ENCODE results near the gene LYL1.

The LYL1 gene

DNA sequence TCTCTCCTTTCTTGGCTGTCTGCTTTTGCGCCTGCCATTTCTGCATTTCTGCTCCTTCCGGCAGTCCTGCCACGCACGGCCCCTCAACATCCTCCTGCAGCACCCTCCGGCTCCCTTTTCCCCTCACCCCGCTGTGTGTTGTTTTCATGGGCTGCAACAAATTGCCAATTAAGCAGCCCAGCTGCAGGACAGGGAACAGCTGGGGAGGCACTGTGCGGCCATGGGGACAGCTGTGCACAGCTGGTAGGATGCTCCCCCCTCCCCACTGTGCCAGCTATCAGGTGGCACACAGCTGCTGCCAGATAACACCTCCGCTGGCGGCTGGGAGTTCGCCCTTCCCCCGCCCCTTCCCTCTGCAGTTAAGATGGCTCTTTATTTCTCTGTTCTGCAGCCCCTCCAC is 25.4 kb downstream of the LYL1 start:
- Histone ChIP-seq H3K27ac (replicated peaks) (no peak overlapping the region), H3K27me3 (ENCODE audit: insufficient read depth, poor library complexity, severe bottlenecking) (no peaks in the 10 kb centered on the region), H3K4me3 (replicated peaks; ENCODE audit: insufficient read depth, low read length) (no peak overlapping the region)
- DNase-seq (ENCODE audit: low read depth in 1 of 2, low spot score in 1 of 2): no peak
- TF ChIP-seq POLR2AphosphoS5 (IDR thresholded peaks at IDR 0.05; ENCODE audit: low read depth) (no peak), SPI1 (IDR thresholded peaks at IDR 0.05; ENCODE audit: borderline replicate concordance, low read depth) (no peak), GABPA (IDR thresholded peaks at IDR 0.05; ENCODE audit: low read depth) (no peak)
- TF ChIP-seq, protein P1, sequence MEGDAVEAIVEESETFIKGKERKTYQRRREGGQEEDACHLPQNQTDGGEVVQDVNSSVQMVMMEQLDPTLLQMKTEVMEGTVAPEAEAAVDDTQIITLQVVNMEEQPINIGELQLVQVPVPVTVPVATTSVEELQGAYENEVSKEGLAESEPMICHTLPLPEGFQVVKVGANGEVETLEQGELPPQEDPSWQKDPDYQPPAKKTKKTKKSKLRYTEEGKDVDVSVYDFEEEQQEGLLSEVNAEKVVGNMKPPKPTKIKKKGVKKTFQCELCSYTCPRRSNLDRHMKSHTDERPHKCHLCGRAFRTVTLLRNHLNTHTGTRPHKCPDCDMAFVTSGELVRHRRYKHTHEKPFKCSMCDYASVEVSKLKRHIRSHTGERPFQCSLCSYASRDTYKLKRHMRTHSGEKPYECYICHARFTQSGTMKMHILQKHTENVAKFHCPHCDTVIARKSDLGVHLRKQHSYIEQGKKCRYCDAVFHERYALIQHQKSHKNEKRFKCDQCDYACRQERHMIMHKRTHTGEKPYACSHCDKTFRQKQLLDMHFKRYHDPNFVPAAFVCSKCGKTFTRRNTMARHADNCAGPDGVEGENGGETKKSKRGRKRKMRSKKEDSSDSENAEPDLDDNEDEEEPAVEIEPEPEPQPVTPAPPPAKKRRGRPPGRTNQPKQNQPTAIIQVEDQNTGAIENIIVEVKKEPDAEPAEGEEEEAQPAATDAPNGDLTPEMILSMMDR (IDR thresholded peaks at IDR 0.05; ENCODE audit: insufficient read depth, low read length): no peak
- TF ChIP-seq, protein P2, sequence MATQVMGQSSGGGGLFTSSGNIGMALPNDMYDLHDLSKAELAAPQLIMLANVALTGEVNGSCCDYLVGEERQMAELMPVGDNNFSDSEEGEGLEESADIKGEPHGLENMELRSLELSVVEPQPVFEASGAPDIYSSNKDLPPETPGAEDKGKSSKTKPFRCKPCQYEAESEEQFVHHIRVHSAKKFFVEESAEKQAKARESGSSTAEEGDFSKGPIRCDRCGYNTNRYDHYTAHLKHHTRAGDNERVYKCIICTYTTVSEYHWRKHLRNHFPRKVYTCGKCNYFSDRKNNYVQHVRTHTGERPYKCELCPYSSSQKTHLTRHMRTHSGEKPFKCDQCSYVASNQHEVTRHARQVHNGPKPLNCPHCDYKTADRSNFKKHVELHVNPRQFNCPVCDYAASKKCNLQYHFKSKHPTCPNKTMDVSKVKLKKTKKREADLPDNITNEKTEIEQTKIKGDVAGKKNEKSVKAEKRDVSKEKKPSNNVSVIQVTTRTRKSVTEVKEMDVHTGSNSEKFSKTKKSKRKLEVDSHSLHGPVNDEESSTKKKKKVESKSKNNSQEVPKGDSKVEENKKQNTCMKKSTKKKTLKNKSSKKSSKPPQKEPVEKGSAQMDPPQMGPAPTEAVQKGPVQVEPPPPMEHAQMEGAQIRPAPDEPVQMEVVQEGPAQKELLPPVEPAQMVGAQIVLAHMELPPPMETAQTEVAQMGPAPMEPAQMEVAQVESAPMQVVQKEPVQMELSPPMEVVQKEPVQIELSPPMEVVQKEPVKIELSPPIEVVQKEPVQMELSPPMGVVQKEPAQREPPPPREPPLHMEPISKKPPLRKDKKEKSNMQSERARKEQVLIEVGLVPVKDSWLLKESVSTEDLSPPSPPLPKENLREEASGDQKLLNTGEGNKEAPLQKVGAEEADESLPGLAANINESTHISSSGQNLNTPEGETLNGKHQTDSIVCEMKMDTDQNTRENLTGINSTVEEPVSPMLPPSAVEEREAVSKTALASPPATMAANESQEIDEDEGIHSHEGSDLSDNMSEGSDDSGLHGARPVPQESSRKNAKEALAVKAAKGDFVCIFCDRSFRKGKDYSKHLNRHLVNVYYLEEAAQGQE (IDR thresholded peaks at IDR 0.05; ENCODE audit: insufficient replicate concordance, low read depth): no peak

- no peak overlapping the region for H3K4me3 ChIP-seq (replicated peaks; ENCODE audit: insufficient read depth, low read length)
- H3K27me3 ChIP-seq (ENCODE audit: insufficient read depth, poor library complexity, severe bottlenecking): no peaks in the 10 kb centered on the region
- TF ChIP-seq GABPA (IDR thresholded peaks at IDR 0.05; ENCODE audit: low read depth) (no peak), SPI1 (IDR thresholded peaks at IDR 0.05; ENCODE audit: borderline replicate concordance, low read depth) (no peak), POLR2AphosphoS5 (IDR thresholded peaks at IDR 0.05; ENCODE audit: low read depth) (no peak)
- TF ChIP-seq, protein P1 (IDR thresholded peaks at IDR 0.05; ENCODE audit: insufficient read depth, low read length): no peak
- H3K27ac ChIP-seq (replicated peaks): no peak overlapping the region
- no peak for DNase-seq (ENCODE audit: low read depth in 1 of 2, low spot score in 1 of 2)
These were observed 25.9 kb downstream of the LYL1 start for GRCh38 chr19:13076787-13077186.

- no peak for TF ChIP-seq SPI1 (IDR thresholded peaks at IDR 0.05; ENCODE audit: borderline replicate concordance, low read depth)
- TF ChIP-seq POLR2AphosphoS5 (IDR thresholded peaks at IDR 0.05; ENCODE audit: low read depth): no peak
- TF ChIP-seq GABPA (IDR thresholded peaks at IDR 0.05; ENCODE audit: low read depth): no peak
- TF ChIP-seq, protein P1 (IDR thresholded peaks at IDR 0.05; ENCODE audit: insufficient read depth, low read length): no peak
- TF ChIP-seq, protein P2 (IDR thresholded peaks at IDR 0.05; ENCODE audit: insufficient replicate concordance, low read depth): no peak
- H3K4me3 ChIP-seq (replicated peaks; ENCODE audit: insufficient read depth, low read length): no peak overlapping the region
- DNase-seq (ENCODE audit: low read depth in 1 of 2, low spot score in 1 of 2): no peak
- H3K27me3 ChIP-seq (ENCODE audit: insufficient read depth, poor library complexity, severe bottlenecking): no peaks in the 10 kb centered on the region
- no peak overlapping the region for H3K27ac ChIP-seq (replicated peaks)
These were observed 26.3 kb downstream of the LYL1 start for GRCh38 chr19:13076320-13076719.

DNA sequence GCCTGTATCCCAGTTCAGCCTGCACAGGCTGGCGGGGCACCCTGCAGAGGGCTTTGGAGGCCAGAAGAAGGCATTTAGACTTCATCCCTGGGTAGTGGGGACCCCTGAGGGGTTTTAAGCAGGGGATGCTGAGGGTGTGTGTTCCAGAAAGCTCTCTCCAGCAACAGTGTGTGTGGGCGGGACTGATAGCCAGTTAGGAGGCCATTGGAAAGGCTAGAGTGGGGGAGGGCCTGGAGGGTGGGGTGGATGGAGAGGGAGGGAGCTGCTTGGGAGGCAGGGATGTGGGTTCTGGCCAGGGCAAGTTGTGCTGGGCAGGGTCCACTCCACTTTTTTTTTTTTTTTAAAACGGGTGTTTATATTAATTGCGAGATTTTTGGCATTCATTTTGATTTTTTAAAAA is 28.3 kb downstream of the LYL1 start:
- no peak for DNase-seq (ENCODE audit: low read depth in 1 of 2, low spot score in 1 of 2)
- TF ChIP-seq, protein P1 (IDR thresholded peaks at IDR 0.05; ENCODE audit: insufficient read depth, low read length): no peak
- no peak for TF ChIP-seq GABPA (IDR thresholded peaks at IDR 0.05; ENCODE audit: low read depth)
- TF ChIP-seq POLR2AphosphoS5 (IDR thresholded peaks at IDR 0.05; ENCODE audit: low read depth): no peak
- TF ChIP-seq, protein P2 (IDR thresholded peaks at IDR 0.05; ENCODE audit: insufficient replicate concordance, low read depth): no peak
- TF ChIP-seq SPI1 (IDR thresholded peaks at IDR 0.05; ENCODE audit: borderline replicate concordance, low read depth): no peak
- Histone ChIP-seq H3K4me3 (replicated peaks; ENCODE audit: insufficient read depth, low read length) (no peak overlapping the region), H3K27me3 (ENCODE audit: insufficient read depth, poor library complexity, severe bottlenecking) (no peaks in the 10 kb centered on the region), H3K27ac (replicated peaks) (no peak overlapping the region)

All from HL-60 (cell line).